ENCODE results near the gene SIPA1. TPM values are rescaled to one million over a fixed set of nuclear protein-coding genes. Genes with fewer than 3 reads are reported as not detected.

Gene SIPA1
- total RNA-seq, 1 donor = 34.5 TPM

DNA sequence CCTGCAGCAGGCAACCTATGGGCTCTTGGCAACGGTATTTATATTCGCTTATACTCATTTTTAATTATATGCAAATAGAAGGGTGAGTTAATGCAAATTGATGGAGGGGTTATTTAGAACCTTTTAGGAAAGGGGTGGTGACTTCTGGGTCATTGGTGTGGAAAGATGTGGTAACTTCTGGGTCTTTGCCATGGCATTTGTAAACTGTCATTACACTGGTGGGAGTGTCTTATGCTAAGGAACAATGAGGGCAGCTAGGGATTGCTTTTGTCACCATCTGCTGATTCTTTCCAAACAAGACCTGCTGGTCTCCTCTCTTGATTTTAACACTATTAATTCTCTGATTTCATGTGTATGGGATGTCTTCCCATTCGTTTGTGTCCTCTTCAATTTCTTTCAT is 62.5 kb downstream of the SIPA1 start:
- no peak for TF ChIP-seq CTCF (IDR thresholded peaks at IDR 0.05; ENCODE audit: insufficient read depth, low read depth, low read length)
- DNase-seq (ENCODE audit: low read depth) = no peak
- no peak overlapping the region for H3K4me3 ChIP-seq (ENCODE audit: low read depth, low read length)

Small RNA genes lying within 50 kb of the gene (small RNA-seq; reads per million reads assigned to genes)
- gene MIR4489 (not detected), gene MIR4690 (not detected), gene RN7SL309P (not detected)

Other genes with a start within 250 kb of the SIPA1 start
- gene NEAT1, start 215.3 kb upstream of the SIPA1 start, total RNA-seq = 413 and 487 TPM in 2 replicates
- 12,351 and 16,563 TPM in 2 replicates for gene MALAT1, start 139.1 kb upstream of the SIPA1 start, total RNA-seq
- gene SCYL1, start 113.0 kb upstream of the SIPA1 start, total RNA-seq = 125 and 135 TPM in 2 replicates
- 23.7 and 24.2 TPM in 2 replicates for gene LTBP3, start 79.7 kb upstream of the SIPA1 start, total RNA-seq
- 31.1 and 49.6 TPM in 2 replicates for gene ZNRD2, start 67.6 kb upstream of the SIPA1 start, total RNA-seq
- gene FAM89B, start 65.6 kb upstream of the SIPA1 start, total RNA-seq = 19.0 and 27.4 TPM in 2 replicates
- gene EHBP1L1, start 62.0 kb upstream of the SIPA1 start, total RNA-seq = 33.7 and 47.7 TPM in 2 replicates
- gene KCNK7, start 42.3 kb upstream of the SIPA1 start, total RNA-seq = under 0.01 TPM in 1 of 2 replicates, not detected in the other
- 28.9 and 29.3 TPM in 2 replicates for gene MAP3K11, start 23.9 kb upstream of the SIPA1 start, total RNA-seq
- 32.4 and 33.5 TPM in 2 replicates for gene PCNX3, start 22.3 kb upstream of the SIPA1 start, total RNA-seq
- gene RELA, start 24.8 kb downstream of the SIPA1 start, total RNA-seq = 22.2 and 24.2 TPM in 2 replicates
- gene KAT5, start 74.2 kb downstream of the SIPA1 start, total RNA-seq = 33.2 and 42.2 TPM in 2 replicates
- gene RNASEH2C, start 82.7 kb downstream of the SIPA1 start, total RNA-seq = 41.5 and 44.1 TPM in 2 replicates
- 13.8 and 16.4 TPM in 2 replicates for gene AP5B1, start 142.9 kb downstream of the SIPA1 start, total RNA-seq
- gene OVOL1, start 149.0 kb downstream of the SIPA1 start, total RNA-seq = not detected in 2 replicates
- under 0.01 TPM in 1 of 2 replicates, not detected in the other for gene SNX32, start 195.9 kb downstream of the SIPA1 start, total RNA-seq
- 1,115 and 1,444 TPM in 2 replicates for gene CFL1, start 220.1 kb downstream of the SIPA1 start, total RNA-seq
- 71.2 and 75.7 TPM in 2 replicates for gene MUS81, start 222.3 kb downstream of the SIPA1 start, total RNA-seq
- 77.7 and 79.6 TPM in 2 replicates for gene EFEMP2, start 234.7 kb downstream of the SIPA1 start, total RNA-seq
- gene CTSW, start 241.7 kb downstream of the SIPA1 start, total RNA-seq = 0.43 TPM in 1 of 2 replicates, not detected in the other

Data from fibroblast of villous mesenchyme (primary cell).